IMR-90 (cell line): ENCODE results near the gene ARHGAP10. TPM values are rescaled to one million over a fixed set of nuclear protein-coding genes. Genes with fewer than 3 reads are reported as not detected.

ENCODE experiments used
- ATAC-seq: fragments of 200-7000 bp; cut with Tn5 transposase; 2 replicates; pipeline ENCODE4 v1.9.1; 2020; ENCODE audit warnings: low read depth, mild to moderate bottlenecking, moderate library complexity
- BruUV-seq: library from RNA; stranded (reverse); fragments of 400-500 nt; replicated peaks from 2 replicates; lab custom pipeline; 2021; lab: Mats Ljungman, UMichigan
- CTCF ChIA-PET: fragments of 300-600 bp; formaldehyde crosslinking; extraction: SDS; loops from one replicate; lab custom pipeline; 2021; ENCODE audit warnings: antibody characterized with exemption; lab: Yijun Ruan, JAX
- POLR2A ChIA-PET: fragments of 300-600 bp; sonication (Branson Sonifier 250); formaldehyde crosslinking; loops from one replicate; lab custom pipeline; 2022; ENCODE audit warnings: antibody characterized with exemption; ENCODE audit not compliant: unreplicated experiment; lab: Charles Lee
- DNase-seq: peaks from one replicate; pipeline ENCODE4 v3.0.0; 2013
- H2AFZ ChIP-seq: replicated peaks from 2 replicates; pipeline ENCODE3; 2013; ENCODE audit warnings: low read length, mild to moderate bottlenecking; ENCODE audit not compliant: poor library complexity
- H2AK5ac ChIP-seq: 2 replicates; pipeline ENCODE4 v1.6.1; 2013; ENCODE audit warnings: low read depth, low read length, inconsistent platforms
- H2AK9ac ChIP-seq: replicated peaks from 2 replicates; pipeline ENCODE3; 2013; ENCODE audit warnings: mild to moderate bottlenecking, low read depth, low read length, moderate library complexity; ENCODE audit not compliant: poor library complexity
- H2BK120ac ChIP-seq: 2 replicates; pipeline ENCODE4 v1.6.1; 2013; ENCODE audit warnings: low read depth, low read length, inconsistent platforms
- H2BK15ac ChIP-seq: 3 replicates; pipeline ENCODE4 v1.6.1; 2013; ENCODE audit warnings: low read depth, low read length, inconsistent platforms
- H2BK20ac ChIP-seq: 2 replicates; pipeline ENCODE4 v1.6.1; 2013; ENCODE audit warnings: low read depth, mild to moderate bottlenecking, inconsistent platforms, low read length, moderate library complexity
- H2BK5ac ChIP-seq: 2 replicates; pipeline ENCODE4 v1.6.1; 2013; ENCODE audit warnings: mild to moderate bottlenecking, low read depth, low read length, inconsistent platforms; ENCODE audit not compliant: poor library complexity, severe bottlenecking
- H3K14ac ChIP-seq: replicated peaks from 2 replicates; pipeline ENCODE4 v1.6.1; 2013; ENCODE audit warnings: low read depth, low read length, inconsistent platforms
- H3K18ac ChIP-seq: 2 replicates; pipeline ENCODE4 v1.6.1; 2013; ENCODE audit warnings: low read depth, low read length, control low read depth
- H3K23ac ChIP-seq: 2 replicates; pipeline ENCODE4 v1.6.1; 2013; ENCODE audit warnings: low read depth, low read length, inconsistent platforms
- H3K27ac ChIP-seq: 2 replicates; pipeline ENCODE4 v1.5.1; 2013; ENCODE audit warnings: mild to moderate bottlenecking, control low read depth, low read length; ENCODE audit not compliant: insufficient read depth
- H3K27me3 ChIP-seq: 2 replicates; pipeline ENCODE4 v1.6.1; 2013; ENCODE audit warnings: low read length; ENCODE audit not compliant: control insufficient read depth, insufficient read depth
- H3K36me3 ChIP-seq: 2 replicates; pipeline ENCODE4 v1.6.1; 2013; ENCODE audit warnings: low read length, mixed read lengths; ENCODE audit not compliant: control insufficient read depth, insufficient read depth
- H3K4ac ChIP-seq: 2 replicates; pipeline ENCODE4 v1.6.1; 2013; ENCODE audit warnings: low read depth, low read length, inconsistent platforms
- H3K4me1 ChIP-seq: 2 replicates; pipeline ENCODE4 v1.6.1; 2013; ENCODE audit warnings: low read length, mixed read lengths; ENCODE audit not compliant: control insufficient read depth, insufficient read depth
- H3K4me2 ChIP-seq: 2 replicates; pipeline ENCODE4 v1.6.1; 2013; ENCODE audit warnings: low read depth, mild to moderate bottlenecking, control low read depth, low read length, moderate library complexity
- H3K4me3 ChIP-seq: 2 replicates; pipeline ENCODE4 v1.5.1; 2013; ENCODE audit warnings: low read depth, mild to moderate bottlenecking, control low read depth, low read length, moderate library complexity; ENCODE audit not compliant: insufficient read depth
- H3K56ac ChIP-seq: 2 replicates; pipeline ENCODE4 v1.6.1; 2013; ENCODE audit warnings: low read length, inconsistent platforms; ENCODE audit not compliant: insufficient read depth; ENCODE audit errors: extremely low read depth
- H3K79me1 ChIP-seq, 2 experiments: 2 replicates each; pipeline ENCODE4 v1.6.1; 2013; ENCODE audit warnings: low read length in 2 of 2, inconsistent platforms in 1 of 2, low read depth in 1 of 2
- H3K9ac ChIP-seq: 2 replicates; pipeline ENCODE4 v1.6.1; 2013; ENCODE audit warnings: low read depth, low read length, control low read depth
- H3K9me1 ChIP-seq: 2 replicates; pipeline ENCODE4 v1.6.1; 2013; ENCODE audit warnings: low read length, inconsistent platforms; ENCODE audit not compliant: insufficient read depth
- H3K9me3 ChIP-seq: 2 replicates; pipeline ENCODE4 v1.6.1; 2013; ENCODE audit warnings: low read length; ENCODE audit not compliant: control insufficient read depth, insufficient read depth
- H4K20me1 ChIP-seq: 2 replicates; pipeline ENCODE4 v1.6.1; 2013; ENCODE audit warnings: low read length, inconsistent platforms; ENCODE audit not compliant: insufficient read depth
- H4K5ac ChIP-seq: 2 replicates; pipeline ENCODE4 v1.6.1; 2013; ENCODE audit warnings: mild to moderate bottlenecking, low read depth, low read length, control low read depth
- H4K8ac ChIP-seq, 2 experiments: 2 replicates each; pipeline ENCODE4 v1.6.1; 2013; ENCODE audit warnings: low read depth in 2 of 2, low read length in 2 of 2, control low read depth in 1 of 2, inconsistent platforms in 1 of 2
- H4K91ac ChIP-seq: 2 replicates; pipeline ENCODE4 v1.6.1; 2013; ENCODE audit warnings: low read depth, low read length, inconsistent platforms; ENCODE audit not compliant: insufficient read depth
- BHLHE40 ChIP-seq: fragments of 150-350 bp; IDR thresholded peaks from 2 replicates; pipeline ENCODE4 v1.6.1; 2016; ENCODE audit warnings: mild to moderate bottlenecking, low read depth, low read length
- FOS ChIP-seq: fragments of 150-350 bp; IDR thresholded peaks from 2 replicates; pipeline ENCODE4 v1.6.1; 2016; ENCODE audit warnings: low read depth, low read length
- POLR2A ChIP-seq: IDR thresholded peaks from 2 replicates; pipeline ENCODE4 v1.6.1; 2012; ENCODE audit warnings: mild to moderate bottlenecking, low read depth, low read length
- RCOR1 ChIP-seq: IDR thresholded peaks from 2 replicates; pipeline ENCODE4 v1.6.1; 2012; ENCODE audit warnings: mild to moderate bottlenecking, low read length, improper control_type of control experiment; ENCODE audit not compliant: insufficient replicate concordance
- USF2 ChIP-seq: fragments of 150-350 bp; IDR thresholded peaks from 2 replicates; pipeline ENCODE4 v1.6.1; 2017; ENCODE audit warnings: mild to moderate bottlenecking, antibody characterized with exemption, low read length, low read depth
- WGBS, 2 experiments: methylation state at CpG; one replicate each; pipeline versions ENCODE4 v1.1.5 to v1.1.7; 2013; ENCODE audit warnings: missing lambda C conversion rate in 2 of 2; ENCODE audit not compliant: insufficient read length in 1 of 2; ENCODE audit errors: extremely low coverage in 2 of 2; 5-methylcytosine and 5-hydroxymethylcytosine counted together
- dilution Hi-C: fragments of 300-500 bp; cut with HindIII; formaldehyde crosslinking; loops from one replicate; pipeline ENCODE4 v1.14.3; 2018; ENCODE audit warnings: low sequenced_read_pairs; ENCODE audit not compliant: unreplicated experiment
- in situ Hi-C: fragments of 300-500 bp; cut with MboI; formaldehyde crosslinking; loops from 3 replicates; pipeline ENCODE4 v1.14.3; 2019; ENCODE audit warnings: low sequenced_read_pairs, inconsistent platforms, mixed read lengths
- intact Hi-C: fragments of 100-400 bp; cut with micrococcal nuclease; formaldehyde crosslinking; loops from 2 replicates; pipeline ENCODE4 v1.10.0; 2022
- polyA plus RNA-seq, 3 experiments: library from polyadenylated mRNA; depleted of rRNA; stranded (reverse); fragments of >200 nt; gene quantifications; 2 replicates each; pipeline ENCODE4 v1.2.3, GENCODE V29; 2012; ENCODE audit warnings: low replicate concordance in 1 of 3
- total RNA-seq: library from RNA; depleted of rRNA; stranded (reverse); fragments of >200 nt; gene quantifications from 2 replicates; pipeline ENCODE4 v1.2.3, GENCODE V29; 2012

Gene ARHGAP10
- total and polyA plus RNA-seq, 2 of the 4 experiments (the other 2 are of a cell fraction), result 27.1 to 29.4 TPM

- H4K91ac ChIP-seq, result no peak overlapping the region
- in situ Hi-C loops (no loop called here), dilution Hi-C loops (no loop called here), intact Hi-C loops (no loop called here)
- ATAC-seq (peak; percentile 81), DNase-seq (peak; percentile 67)
- H3K36me3 ChIP-seq, result peaks cover 7% of the 10 kb centered on the region
- peak overlapping the region in 1 of 2 experiments; percentile 3; a peak in 1 of 4 replicates for H4K8ac ChIP-seq
- H4K5ac ChIP-seq, result peak overlapping the region; percentile 3; the same call in 1 of the 2 replicates
- peak overlapping the region; percentile 80; the same call in 1 of the 2 replicates for H3K27ac ChIP-seq
- peak overlapping the region; percentile 59 for H3K4ac ChIP-seq
- peaks cover 12% of the 10 kb centered on the region for H3K4me1 ChIP-seq
- no TSS peak for BruUV-seq
- H3K9ac ChIP-seq, result no peak overlapping the region
- no peaks in the 10 kb centered on the region for H3K27me3 ChIP-seq
- no peak overlapping the region; the same call in 1 of the 2 replicates for H2AK5ac ChIP-seq
- H3K9me3 ChIP-seq, result no peaks in the 10 kb centered on the region
- no peak overlapping the region for H3K56ac ChIP-seq
- POLR2A ChIA-PET, result no interaction called here
- no peak overlapping the region for H2AFZ ChIP-seq
- no peaks in the 10 kb centered on the region for H4K20me1 ChIP-seq
- no peak overlapping the region for H3K23ac ChIP-seq
- peak overlapping the region; percentile 6; the same call in 1 of the 3 replicates for H2BK15ac ChIP-seq
- WGBS, 2 experiments, result 39% methylated on average over 7 of the region's 14 CpGs; no CpG with 5 or more reads in 1 of the 2 experiments
- H3K4me3 ChIP-seq, result no peak overlapping the region
- H3K79me1 ChIP-seq, result peaks cover 5 to 12% of the 10 kb centered on the region in 2 experiments
- TF ChIP-seq POLR2A (no peak), RCOR1 (no peak), FOS (no peak), BHLHE40 (no peak; the same call in 1 of the 2 replicates), USF2 (no peak)
- peaks cover 6% of the 10 kb centered on the region; the same call in 1 of the 2 replicates for H3K9me1 ChIP-seq
- no peak overlapping the region for H2BK5ac ChIP-seq
- H3K18ac ChIP-seq, result peak overlapping the region; percentile 75
- H2AK9ac ChIP-seq, result no peak overlapping the region
- peak overlapping the region; percentile 58 for H2BK120ac ChIP-seq
- CTCF ChIA-PET, result no interaction called here
- H3K14ac ChIP-seq, result 0 out of 2 replicates have a peak overlapping the region, but pooled peaks have one; percentile 30
- peak overlapping the region; percentile 40 for H2BK20ac ChIP-seq
- 0 out of 2 replicates have a peak overlapping the region, but pooled peaks have one; percentile 11 for H3K4me2 ChIP-seq
Observed at GRCh38 chr4:147964266-147964880, 232.5 kb downstream of the ARHGAP10 start.
